Raji (cell line): ENCODE measurements around the gene BTNL3.

Experiments
- POLR2A ChIP-seq: IDR thresholded peaks from 2 replicates; pipeline ENCODE4 v1.6.1; 2011; ENCODE audit warnings: low read depth, low read length, control low read depth; ENCODE audit not compliant: insufficient read depth

Gene BTNL3

GRCh38 chr5:180990882-180991242, 2.2 kb downstream of the BTNL3 start:
- TF ChIP-seq POLR2A, result no peak

- TF ChIP-seq POLR2A, result no peak
Measured at GRCh38 chr5:181001947-181002346, 13.3 kb downstream of the BTNL3 start.

DNA sequence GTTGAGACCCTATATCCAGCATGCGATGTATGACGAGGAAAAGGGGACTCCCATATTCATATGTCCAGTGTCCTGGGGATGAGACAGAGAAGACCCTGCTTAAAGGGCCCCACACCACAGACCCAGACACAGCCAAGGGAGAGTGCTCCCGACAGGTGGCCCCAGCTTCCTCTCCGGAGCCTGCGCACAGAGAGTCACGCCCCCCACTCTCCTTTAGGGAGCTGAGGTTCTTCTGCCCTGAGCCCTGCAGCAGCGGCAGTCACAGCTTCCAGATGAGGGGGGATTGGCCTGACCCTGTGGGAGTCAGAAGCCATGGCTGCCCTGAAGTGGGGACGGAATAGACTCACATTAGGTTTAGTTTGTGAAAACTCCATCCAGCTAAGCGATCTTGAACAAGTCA, 17.1 kb downstream of the BTNL3 start:
- no peak for TF ChIP-seq POLR2A

DNA sequence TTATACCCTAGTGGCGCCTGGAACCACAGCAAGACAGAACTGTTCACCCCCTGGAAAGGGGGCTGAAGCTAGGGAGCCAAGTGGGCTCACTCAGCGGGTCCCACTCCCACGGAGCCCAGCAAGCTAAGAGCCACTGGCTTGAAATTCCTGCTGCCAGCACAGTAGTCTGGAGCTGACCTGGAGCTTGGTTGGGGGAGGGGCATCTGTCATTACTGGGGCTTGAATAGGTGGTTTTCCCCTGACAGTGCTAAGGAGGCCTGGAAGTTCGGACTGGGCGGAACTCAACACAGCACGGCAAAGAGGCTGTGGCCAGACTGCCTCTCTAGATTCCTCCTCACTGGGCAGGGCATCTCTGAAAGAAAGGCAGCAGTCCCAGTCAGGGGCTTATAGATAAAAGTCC, 19.5 kb downstream of the BTNL3 start:
- no peak for TF ChIP-seq POLR2A

- no peak for TF ChIP-seq POLR2A
Measured at GRCh38 chr5:181020688-181021087, 32.0 kb downstream of the BTNL3 start.

DNA sequence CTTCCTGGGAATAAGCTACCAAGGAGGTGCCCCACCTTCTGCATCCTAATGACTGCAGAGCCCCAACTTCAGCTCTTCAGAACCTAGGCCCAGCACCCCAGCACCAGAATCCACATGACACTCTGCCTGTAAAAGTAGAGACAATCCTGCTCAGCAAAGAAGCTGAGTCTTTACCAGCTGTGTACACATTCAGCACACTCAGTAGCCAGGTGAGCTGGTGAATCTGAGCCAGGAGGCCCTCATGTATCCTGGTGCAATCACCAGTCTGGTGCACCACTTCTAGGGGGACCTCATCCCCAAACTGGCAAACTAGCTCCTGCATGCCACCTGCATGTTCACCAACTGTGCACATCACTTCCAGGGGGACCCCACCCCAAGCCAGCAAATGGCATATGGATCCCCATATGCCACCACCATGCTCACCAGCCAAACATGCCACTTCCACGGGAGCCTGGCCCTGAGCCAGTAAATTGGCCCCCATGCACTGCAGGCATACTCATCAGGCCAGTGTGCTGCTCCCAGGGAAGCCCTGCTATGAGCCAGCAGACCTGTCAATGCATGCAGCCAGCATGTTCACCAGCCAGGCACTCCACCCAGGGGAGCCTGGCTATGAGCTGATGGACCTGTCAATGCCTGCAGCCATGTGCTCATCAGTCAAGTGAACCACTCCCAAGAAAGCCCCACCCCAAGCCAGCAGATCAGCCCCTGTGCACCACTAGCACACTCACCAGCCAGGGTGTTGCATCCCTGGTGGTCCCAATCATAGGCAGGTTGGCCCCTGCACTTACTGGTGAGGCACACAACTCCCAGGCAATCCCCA, 35.8 kb downstream of the BTNL3 start:
- no peak for TF ChIP-seq POLR2A

DNA sequence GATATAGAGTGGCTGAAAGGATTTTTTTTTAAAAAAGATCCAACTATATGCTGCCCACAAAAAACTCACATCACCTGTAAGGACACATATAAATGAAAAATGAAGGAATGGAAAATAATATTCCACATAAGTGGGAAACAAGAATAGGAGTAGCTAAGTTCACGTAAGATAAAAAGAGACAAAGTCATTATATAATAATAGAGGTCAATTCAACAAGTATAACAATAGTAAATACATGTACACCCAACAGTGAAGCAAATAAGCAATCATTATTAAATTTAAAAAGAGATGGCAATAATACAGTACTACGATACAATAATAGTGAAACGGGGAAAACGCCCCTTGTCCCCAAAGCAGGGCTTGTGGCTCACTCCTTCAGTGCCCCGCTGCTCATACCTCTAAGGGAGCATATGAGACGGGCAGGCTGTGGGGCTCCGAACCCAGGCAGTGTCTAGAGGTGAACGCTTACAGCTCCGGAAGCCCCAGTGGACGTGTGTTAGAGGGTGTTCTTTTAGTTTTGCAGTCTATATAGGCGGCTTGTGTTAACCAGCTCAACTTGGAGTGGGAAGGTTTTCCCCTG, 38.9 kb downstream of the BTNL3 start:
- no peak for TF ChIP-seq POLR2A

- no peak for TF ChIP-seq POLR2A
Measured at GRCh38 chr5:181028032-181028819, 39.6 kb downstream of the BTNL3 start.

GRCh38 chr5:181031716-181032115, 43.1 kb downstream of the BTNL3 start:
- no peak for TF ChIP-seq POLR2A

DNA sequence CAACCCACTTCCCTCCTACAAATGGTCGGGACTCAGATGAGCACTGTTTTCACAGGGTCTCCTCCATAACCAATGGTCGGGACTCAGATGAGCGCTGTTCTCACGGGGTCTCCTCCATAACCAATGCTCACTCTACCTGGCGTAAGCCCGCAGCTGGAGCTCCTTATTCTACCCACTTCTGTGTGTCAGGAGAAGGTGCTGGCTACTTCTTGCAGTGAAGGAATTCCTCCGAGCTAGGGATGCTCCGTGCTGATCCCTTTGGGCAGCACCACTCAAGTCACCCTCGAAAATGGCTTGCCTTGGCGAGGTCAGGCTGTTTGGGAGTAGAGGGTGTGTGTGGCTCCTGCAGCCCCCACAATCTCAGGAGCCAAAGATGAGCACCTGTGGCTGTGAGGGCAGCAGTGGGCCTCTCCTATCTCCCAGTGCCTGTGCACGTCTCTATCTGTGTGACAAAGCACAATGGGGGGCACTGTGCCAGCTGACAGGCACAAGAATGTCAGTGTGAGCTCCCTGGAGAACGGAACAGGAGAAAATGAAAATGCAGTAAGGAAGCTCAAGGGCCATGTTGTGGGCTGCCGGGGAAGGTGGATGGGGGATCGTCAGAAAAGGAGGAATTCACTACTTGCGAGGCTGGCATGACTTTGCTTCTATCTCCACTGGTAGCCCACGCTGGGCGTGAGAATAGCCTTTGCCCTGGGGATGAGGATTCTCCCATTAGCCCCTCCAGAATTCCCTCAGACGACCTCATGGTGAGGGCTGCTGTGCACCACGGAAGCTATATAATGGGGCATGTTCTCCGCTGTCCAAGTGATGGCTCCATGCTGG, 47.6 kb downstream of the BTNL3 start:
- no peak for TF ChIP-seq POLR2A

DNA sequence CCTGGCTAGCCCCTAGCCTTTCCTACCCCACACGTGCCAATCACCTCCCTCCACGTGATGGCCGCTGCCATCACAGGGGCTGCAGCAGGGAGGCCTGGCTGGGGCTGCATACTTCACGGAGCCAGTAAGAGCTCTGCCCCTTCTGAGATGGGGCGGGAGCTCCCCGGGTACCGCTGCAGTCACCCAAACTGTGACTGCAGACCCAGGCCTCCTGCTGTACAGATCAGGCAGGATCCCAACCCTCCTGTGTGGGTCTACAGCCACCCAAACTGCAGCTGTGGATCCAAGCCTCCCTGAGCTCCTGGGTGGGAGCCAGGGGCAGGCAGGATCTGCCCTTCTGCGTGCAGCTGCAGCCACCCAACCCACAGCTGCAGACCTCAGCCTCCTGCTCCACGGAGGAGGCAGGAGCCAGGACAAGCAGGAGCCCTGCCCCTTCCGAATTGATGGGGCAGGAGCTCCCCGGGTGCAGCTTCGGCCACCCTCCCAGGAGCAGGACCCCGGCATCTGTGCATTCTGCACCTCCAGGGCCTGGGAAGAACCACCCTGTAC, 48.2 kb downstream of the BTNL3 start:
- TF ChIP-seq POLR2A, result no peak

- no peak for TF ChIP-seq POLR2A
Measured at GRCh38 chr5:181037365-181037861, 48.8 kb downstream of the BTNL3 start.

DNA sequence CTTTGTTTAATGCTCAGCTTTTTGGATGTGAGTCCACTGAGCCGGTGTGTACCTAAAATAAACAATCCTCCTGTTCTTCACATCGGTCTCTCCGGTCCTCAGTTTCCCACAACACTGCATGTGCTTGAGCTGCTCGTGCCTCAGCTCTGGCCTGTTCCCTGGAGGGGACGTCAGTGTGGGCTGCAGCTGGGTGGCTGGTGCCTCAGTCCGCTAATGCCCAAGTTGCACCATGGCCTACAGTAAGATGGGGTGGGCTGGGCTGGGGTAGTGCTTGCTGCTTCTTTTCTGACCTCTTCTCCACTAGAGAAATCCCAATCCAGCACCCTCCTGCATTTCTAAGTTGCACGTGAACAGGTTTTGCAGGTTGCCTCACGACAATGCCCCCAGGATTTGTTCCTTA, 50.8 kb downstream of the BTNL3 start:
- no peak for TF ChIP-seq POLR2A

DNA sequence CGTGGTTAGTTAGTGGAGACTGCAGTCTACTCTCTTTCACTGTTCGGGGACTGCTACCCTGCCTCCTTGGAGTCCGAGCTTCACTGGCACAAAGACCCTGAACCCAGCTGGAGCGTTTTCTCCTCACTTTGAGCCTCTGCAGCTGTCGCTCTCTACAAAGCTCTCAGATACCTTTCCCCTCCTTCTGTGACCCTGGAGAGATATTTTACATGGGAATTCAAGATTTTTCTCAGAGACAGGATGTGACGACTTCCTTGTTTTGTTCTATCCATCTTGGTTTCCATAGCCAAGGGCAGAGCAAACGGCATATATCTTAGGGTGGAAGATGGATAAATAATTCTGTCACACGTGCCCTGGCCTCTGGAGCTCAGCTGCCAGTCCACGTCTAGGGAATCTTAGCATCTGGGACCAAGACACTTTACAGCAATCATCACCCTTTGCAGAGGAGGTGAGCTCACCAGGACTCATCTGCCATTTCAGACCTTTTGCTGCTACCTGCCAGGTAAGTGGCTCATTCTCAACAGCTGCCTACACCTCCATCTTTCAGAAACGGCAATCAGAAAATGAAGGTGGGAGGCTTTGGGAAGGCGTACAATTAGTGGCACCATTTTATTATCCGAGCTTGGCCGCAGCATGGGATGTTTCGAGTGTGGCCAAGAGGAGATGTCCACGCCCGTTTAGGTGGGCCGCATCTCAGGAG, 51.4 kb downstream of the BTNL3 start, which contains the start of gene BTNL9:
BTNL9 (plus strand) TSS at position 336 of the 700 bp plus-strand sequence. CDS start 5,224 bp downstream, outside the sequence.
- no peak for TF ChIP-seq POLR2A

- TF ChIP-seq POLR2A, result no peak
Measured at GRCh38 chr5:181040631-181040945, 51.9 kb downstream of the BTNL3 start.

DNA sequence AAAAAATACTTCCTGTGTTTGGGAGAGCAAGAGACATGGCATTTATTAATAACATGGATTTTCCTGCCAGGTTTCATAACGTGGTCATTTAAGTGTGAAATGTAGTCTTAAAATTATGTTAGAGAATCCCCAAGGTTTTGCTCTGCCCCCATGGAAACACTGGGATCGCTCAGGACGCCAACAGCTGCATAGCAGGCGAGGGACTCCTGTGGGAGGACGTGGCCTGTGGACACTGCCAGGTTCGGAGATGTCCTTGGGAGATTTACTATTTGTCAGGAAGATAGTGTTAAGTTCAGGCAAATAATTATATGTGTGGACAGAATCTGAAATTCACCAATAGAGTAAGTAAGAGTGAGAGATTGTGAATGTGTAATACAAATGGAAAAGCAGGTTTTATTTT, 52.4 kb downstream of the BTNL3 start:
- no peak for TF ChIP-seq POLR2A
